Activated CD8-positive, alpha-beta memory T cell treated with anti-CD3 and anti-CD28 coated beads, Interleukin-2, amount 50 U/mL, for 24 hours (primary cell): ENCODE measurements around the gene ZDHHC11.
"Not testable (repeated sequence)": the region's sequence is repeated elsewhere in the genome, so short reads cannot be mapped to it uniquely, and the experiment has no call there.

Experiments used
- DNase-seq: peaks from one replicate; pipeline ENCODE4 v3.0.0-alpha.2; 2020; ENCODE audit errors: extremely low read depth

The ZDHHC11 gene

DNA sequence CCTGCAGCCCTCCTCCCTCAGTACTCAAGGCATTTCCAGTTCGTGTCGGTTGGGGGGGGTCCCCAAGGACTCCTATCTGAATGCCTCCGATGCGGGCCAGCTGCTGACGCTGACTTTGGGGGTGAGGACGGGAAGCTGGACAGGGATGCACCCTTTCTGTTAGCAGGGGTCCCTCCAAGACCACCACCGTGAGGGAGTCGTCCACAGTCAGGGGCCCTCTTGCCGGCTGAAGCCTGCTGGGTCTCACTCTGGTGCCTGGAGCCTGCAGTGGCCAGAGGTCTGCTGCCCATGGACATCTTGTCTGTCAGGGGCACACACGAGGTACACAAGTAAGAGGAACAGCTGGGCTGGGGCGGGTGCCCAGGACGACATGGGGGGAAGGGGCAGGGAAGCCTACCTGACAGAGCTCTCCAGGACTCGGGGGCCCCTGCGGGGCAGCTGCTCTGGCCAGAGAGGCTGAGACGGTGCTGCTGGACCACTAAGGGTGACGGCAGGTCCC is 9.1 kb upstream of the ZDHHC11 start:
- no peak for DNase-seq

GRCh38 chr5:859391-859790 is 8.6 kb upstream of the ZDHHC11 start:
- DNase-seq: no peak

DNA sequence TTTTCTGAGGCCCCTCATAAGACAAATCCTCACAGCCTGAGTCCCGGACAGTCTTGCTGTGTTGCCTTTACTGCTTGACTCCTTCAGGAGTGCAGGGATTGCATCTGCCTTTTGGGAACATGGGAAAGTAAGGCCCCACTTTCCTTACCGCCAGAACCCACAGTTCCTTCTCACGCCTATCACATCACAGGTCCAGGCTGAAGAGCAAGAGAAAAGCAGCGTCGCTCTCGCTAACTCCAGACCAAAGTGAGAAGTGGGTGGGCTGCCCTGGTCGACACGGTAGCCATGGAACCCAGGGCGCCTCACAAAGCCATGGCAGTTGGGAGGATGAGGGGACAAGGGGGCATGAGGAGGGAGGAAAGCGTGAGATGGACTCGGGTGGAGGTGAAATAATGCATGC is 7.9 kb upstream of the ZDHHC11 start:
- no peak for DNase-seq

GRCh38 chr5:856531-857425 is 6.0 kb upstream of the ZDHHC11 start:
- no peak for DNase-seq

- no peak for DNase-seq
These were observed 5.2 kb upstream of the ZDHHC11 start for GRCh38 chr5:855771-856530.

GRCh38 chr5:854966-855743 is 4.4 kb upstream of the ZDHHC11 start:
- DNase-seq: no peak

GRCh38 chr5:854217-854616 is 3.4 kb upstream of the ZDHHC11 start:
- no peak for DNase-seq

DNA sequence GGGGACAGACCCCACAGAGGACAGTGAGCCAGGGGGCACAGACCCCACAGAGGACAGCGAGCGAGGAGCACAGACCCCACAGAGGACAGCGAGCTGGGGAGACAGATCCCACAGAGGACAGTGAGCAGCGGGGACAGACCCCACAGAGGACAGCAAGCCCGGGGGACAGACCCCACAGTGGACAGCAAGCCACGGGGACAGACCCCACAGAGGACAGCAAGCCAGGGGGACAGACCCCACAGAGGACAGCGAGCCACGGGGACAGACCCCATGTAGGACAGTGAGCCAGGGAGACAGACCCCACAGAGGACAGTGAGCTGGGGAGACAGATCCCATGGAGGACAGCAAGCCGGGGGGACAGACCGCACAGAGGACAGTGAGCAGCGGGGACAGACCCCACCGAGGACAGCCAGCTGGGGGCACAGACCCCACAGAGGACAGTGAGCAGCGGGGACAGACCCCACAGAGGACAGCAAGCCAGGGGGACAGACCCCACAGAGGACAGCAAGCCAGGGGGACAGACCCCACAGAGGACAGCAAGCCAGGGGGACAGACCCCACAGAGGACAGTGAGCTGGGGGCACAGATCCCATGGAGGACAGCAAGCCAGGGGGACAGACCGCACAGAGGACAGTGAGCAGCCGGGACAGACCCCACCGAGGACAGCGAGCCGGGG is 2.8 kb upstream of the ZDHHC11 start:
- not testable (repeated sequence) for DNase-seq

DNA sequence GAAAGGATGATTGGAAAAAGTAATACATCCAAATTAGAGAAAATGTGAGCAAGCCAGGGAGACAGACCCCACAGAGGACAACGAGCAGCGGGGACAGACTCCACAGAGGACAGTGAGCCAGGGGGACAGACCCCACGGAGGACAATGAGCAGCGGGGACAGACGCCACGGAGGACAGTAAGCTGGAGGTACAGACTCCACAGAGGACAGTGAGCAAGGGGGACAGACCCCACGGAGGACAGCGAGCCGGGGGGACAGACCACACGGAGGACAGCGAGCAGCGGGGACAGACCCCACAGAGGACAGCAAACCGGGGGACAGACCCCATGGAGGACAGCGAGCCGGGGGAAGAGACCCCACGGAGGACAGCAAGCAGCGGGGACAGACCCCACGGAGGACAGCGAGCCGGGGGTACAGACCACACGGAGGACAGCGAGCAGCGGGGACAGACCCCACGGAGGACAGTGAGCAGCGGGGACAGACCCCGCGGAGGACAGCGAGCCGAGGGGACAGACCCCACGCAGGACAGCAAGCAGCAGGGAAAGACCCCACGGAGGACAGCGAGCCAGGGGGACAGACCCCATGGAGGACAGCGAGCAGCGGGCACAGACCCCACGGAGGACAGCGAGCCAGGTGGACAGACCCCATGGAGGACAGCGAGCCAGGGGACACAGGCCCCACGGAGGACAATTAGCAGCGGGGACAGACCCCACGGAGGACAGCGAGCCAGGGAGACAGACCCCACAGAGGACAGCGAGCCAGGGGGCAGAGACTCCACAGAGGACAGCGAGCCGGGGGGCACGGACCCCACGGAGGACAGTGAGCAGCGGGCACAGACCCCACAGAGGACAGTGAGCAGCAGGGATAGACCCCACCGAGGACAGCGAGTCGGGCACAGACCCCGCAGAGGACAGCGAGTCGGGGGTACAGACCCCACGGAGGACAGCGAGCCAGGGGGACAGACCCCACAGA is 1.9 kb upstream of the ZDHHC11 start:
- no peak for DNase-seq

GRCh38 chr5:852018-852417 is 1.2 kb upstream of the ZDHHC11 start:
- DNase-seq: no peak

DNA sequence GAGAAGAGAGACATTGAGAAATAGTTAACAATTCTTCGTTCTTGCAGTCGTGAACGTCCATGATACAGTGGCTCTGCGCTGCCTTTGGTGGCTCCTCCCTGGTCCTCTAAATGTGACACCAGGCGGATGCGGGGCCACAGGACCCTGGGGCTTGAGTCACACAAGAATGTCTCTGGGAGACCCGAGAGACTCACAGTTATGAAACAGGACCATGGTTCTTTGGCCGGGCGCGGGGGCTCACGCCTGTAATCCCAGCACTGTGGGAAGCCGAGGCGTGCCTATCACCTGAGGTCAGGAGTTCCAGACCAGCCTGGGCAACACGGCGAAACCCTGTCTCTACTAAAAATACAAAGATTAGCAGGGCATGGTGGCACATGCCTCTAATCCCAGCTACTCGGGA is 767 bp upstream of the ZDHHC11 start:
- DNase-seq: no peak

GRCh38 chr5:851076-851475 is 290 bp upstream of the ZDHHC11 start:
- DNase-seq: no peak

GRCh38 chr5:849651-850301 is 1.0 kb downstream of the ZDHHC11 start:
- no peak for DNase-seq

DNA sequence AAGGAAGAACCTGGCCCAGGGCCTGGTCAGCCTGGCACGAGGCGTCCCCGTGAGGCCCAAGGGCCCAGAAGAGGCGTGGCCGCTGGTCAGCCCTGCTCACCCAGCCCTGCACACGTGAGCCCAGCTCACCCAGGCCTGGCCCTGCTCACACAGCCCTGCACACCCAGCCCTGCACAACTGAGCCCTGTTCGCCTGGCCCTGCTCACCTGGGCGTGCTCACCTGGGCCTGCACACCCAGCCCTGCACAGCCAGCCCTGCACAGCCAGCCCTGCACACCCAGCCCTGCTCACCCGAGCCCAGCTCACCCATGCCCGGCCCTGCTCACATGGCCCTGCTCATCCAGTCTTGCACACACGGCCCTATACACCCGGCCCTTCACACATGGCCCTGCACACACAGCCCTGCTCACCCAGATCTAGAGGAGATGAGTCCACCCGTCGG is 2.1 kb downstream of the ZDHHC11 start:
- no peak for DNase-seq

DNA sequence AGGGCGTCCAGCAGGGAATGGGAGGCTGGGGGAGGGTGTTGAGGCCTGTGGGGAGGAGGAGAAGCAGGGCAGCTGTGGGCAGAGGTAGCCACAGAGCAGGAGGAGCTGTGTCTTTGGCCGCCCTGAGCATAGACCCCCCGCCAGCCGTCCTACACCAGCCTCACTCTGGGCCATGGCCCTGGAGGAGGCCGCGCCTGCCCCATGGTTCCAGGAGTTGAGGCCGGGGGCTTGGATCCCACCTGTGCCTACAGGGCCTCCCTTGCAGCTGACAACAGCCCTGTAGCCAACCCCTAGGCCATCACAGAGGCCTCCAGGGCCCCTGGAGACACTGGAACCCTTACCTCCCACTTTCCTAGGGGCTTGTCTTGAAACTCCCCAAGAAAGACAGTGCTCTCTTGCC is 3.0 kb downstream of the ZDHHC11 start:
- DNase-seq: not testable (repeated sequence)

DNA sequence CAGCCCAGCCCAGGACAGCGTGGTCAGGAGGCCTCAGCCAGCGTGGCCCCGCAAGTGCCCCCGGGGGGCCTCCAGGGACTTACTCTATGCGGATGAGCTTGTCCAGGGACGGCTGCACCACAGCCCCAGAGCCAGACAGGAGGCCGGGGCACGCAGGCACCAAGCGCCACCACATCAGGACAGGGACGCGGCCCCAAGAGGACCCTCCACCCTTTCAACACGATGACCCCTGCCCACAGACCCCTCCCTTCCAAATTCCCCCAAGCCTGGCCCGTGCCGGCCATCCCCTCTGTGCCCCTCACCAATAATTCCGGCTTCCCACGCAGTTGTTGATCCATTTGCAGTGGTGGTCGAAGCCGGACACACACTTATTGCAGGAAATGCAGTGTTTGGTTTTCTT is 3.6 kb downstream of the ZDHHC11 start:
- DNase-seq: not testable (repeated sequence)

- DNase-seq: not testable (repeated sequence)
These were observed 4.1 kb downstream of the ZDHHC11 start for GRCh38 chr5:846602-847091.

- not testable (repeated sequence) for DNase-seq
These were observed 4.8 kb downstream of the ZDHHC11 start for GRCh38 chr5:845676-846601.
